GM19328 (cell line): ENCODE results near the gene DAZ4.
"Not testable (repeated sequence)": the region's sequence is repeated elsewhere in the genome, so short reads cannot be mapped to it uniquely, and the experiment has no call there.

Experiments used
- ATAC-seq: cut with Tn5 transposase; IDR thresholded peaks from one replicate; pipeline ENCODE4 v1.9.1; 2021; ENCODE audit warnings: mild to moderate bottlenecking, moderate library complexity; ENCODE audit not compliant: unreplicated experiment

DAZ4 gene, protein sequence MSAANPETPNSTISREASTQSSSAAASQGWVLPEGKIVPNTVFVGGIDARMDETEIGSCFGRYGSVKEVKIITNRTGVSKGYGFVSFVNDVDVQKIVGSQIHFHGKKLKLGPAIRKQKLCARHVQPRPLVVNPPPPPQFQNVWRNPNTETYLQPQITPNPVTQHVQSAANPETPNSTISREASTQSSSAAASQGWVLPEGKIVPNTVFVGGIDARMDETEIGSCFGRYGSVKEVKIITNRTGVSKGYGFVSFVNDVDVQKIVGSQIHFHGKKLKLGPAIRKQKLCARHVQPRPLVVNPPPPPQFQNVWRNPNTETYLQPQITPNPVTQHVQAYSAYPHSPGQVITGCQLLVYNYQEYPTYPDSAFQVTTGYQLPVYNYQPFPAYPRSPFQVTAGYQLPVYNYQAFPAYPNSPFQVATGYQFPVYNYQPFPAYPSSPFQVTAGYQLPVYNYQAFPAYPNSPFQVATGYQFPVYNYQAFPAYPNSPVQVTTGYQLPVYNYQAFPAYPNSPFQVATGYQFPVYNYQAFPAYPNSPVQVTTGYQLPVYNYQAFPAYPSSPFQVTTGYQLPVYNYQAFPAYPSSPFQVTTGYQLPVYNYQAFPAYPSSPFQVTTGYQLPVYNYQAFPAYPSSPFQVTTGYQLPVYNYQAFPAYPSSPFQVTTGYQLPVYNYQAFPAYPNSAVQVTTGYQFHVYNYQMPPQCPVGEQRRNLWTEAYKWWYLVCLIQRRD

GRCh38 chrY:24833619-24834018, at the start of gene DAZ4:
Gene DAZ4, plus strand, starts transcription at chrY:24833919. Its CDS starts 208 bp downstream, at chrY:24834127.
- not testable (repeated sequence) for ATAC-seq

DNA sequence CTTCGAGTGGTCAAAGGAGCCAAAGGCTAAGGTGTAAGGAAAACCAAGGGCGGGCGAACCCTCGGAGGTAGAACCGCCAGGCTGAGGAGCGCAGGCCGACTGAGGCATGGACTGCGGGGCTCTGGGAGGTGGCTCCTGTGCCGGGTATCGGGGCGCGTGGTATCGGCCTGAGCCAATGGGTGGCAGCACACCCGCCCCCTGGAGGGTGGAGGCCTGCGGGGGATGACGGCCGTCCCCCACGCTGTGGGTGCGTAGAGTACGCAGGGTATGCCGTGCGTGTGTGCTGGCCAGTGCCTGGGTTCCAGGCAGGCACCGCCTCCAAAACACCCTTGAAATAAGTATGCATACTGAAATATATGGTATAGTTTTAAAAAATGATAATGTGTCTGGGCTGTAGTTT, 20.4 kb upstream of the DAZ4 start, which contains the start of gene DAZ3:
Gene DAZ3 (minus strand): TSS at position 101 of the 400 bp plus-strand sequence. CDS start 208 bp downstream, outside the sequence.
- not testable (repeated sequence) for ATAC-seq

DNA sequence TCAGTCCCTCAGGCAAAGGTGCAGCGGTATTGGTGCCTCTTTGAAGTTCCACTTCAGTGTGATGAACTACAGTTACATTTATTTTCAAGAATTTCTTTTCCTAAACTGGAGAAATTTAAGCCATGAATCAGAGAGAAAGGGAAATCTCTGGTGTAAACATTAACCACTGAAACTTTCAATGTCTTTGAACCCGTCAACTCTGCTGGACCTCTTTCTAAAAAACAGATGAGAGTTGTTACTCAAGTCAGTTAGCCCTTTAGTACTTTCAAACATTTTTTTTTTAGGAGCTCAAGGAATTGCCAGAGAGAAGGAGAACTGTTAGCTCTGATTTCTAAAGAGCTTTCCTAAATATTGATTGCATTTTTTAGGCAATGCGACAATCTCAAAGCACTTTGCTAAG, 11.9 kb upstream of the DAZ4 start:
- ATAC-seq, result not testable (repeated sequence)

- ATAC-seq, result not testable (repeated sequence)
Observed at GRCh38 chrY:24824184-24824879, 9.4 kb upstream of the DAZ4 start.

DNA sequence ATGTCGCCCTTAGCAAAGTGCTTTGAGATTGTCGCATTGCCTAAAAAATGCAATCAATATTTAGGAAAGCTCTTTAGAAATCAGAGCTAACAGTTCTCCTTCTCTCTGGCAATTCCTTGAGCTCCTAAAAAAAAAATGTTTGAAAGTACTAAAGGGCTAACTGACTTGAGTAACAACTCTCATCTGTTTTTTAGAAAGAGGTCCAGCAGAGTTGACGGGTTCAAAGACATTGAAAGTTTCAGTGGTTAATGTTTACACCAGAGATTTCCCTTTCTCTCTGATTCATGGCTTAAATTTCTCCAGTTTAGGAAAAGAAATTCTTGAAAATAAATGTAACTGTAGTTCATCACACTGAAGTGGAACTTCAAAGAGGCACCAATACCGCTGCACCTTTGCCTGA, 8.7 kb upstream of the DAZ4 start:
- not testable (repeated sequence) for ATAC-seq
